OCI-LY7 (cell line): ENCODE measurements around the gene NOL4L. TPM values are rescaled to one million over a fixed set of nuclear protein-coding genes. Genes with fewer than 3 reads are reported as not detected.

Source experiments
- BruUV-seq: library from RNA; stranded (reverse); fragments of 400-500 nt; replicated peaks from 2 replicates; lab custom pipeline; 2021; lab: Mats Ljungman, UMichigan
- CTCF ChIA-PET: fragments of 300-600 bp; sonication (Branson Sonifier 250); formaldehyde crosslinking; loops from one replicate; lab custom pipeline; 2022; ENCODE audit warnings: antibody characterized with exemption; ENCODE audit not compliant: unreplicated experiment; lab: Charles Lee
- POLR2A ChIA-PET: fragments of 300-600 bp; sonication (Branson Sonifier 250); formaldehyde crosslinking; loops from one replicate; lab custom pipeline; 2022; ENCODE audit warnings: antibody characterized with exemption; lab: Charles Lee
- DNase-seq: peaks from one replicate; pipeline ENCODE4 v3.0.0-alpha.2; 2015; ENCODE audit warnings: low spot score
- H2AFZ ChIP-seq: fragments of 200-600 bp; sonication (generic), shearing (Covaris generic); 2 replicates; pipeline ENCODE4 v1.6.1; 2014; ENCODE audit warnings: mild to moderate bottlenecking, antibody characterized with exemption, low read length, moderate library complexity
- H3K27ac ChIP-seq: fragments of 200-600 bp; sonication (generic); 2 replicates; pipeline ENCODE4 v1.5.1; 2014; ENCODE audit warnings: mixed run types, low read depth, mild to moderate bottlenecking, moderate library complexity, low read length, inconsistent platforms; ENCODE audit not compliant: poor library complexity, severe bottlenecking
- H3K36me3 ChIP-seq: fragments of 200-600 bp; sonication (generic); 2 replicates; pipeline ENCODE4 v1.6.1; 2014; ENCODE audit warnings: mild to moderate bottlenecking, antibody characterized with exemption, low read length, moderate library complexity, mixed read lengths; ENCODE audit not compliant: insufficient read depth
- H3K4me1 ChIP-seq: fragments of 200-600 bp; sonication (generic); 2 replicates; pipeline ENCODE4 v1.5.1; 2014; ENCODE audit warnings: mild to moderate bottlenecking, low read length; ENCODE audit not compliant: insufficient read depth, poor library complexity, severe bottlenecking
- H3K4me2 ChIP-seq: fragments of 200-600 bp; sonication (generic); 2 replicates; pipeline ENCODE4 v1.6.1; 2014; ENCODE audit warnings: mild to moderate bottlenecking, low read length
- H3K4me3 ChIP-seq: fragments of 200-600 bp; sonication (generic); 2 replicates; pipeline ENCODE4 v1.5.1; 2014; ENCODE audit warnings: mild to moderate bottlenecking, low read depth, low read length; ENCODE audit not compliant: poor library complexity, severe bottlenecking
- H3K79me2 ChIP-seq: fragments of 200-600 bp; sonication (generic); 2 replicates; pipeline ENCODE4 v1.6.1; 2016; ENCODE audit warnings: low read depth, mild to moderate bottlenecking, low read length, moderate library complexity, mixed read lengths; ENCODE audit not compliant: insufficient read depth
- H3K9me2 ChIP-seq: fragments of 200-600 bp; sonication (generic); 2 replicates; pipeline ENCODE4 v1.6.1; 2016; ENCODE audit warnings: mild to moderate bottlenecking, low read length, mixed read lengths; ENCODE audit not compliant: insufficient read depth
- H3K9me3 ChIP-seq: fragments of 200-600 bp; sonication (generic); 2 replicates; pipeline ENCODE4 v1.6.1; 2014; ENCODE audit warnings: mild to moderate bottlenecking, mixed run types, low read length, mixed read lengths
- H4K20me1 ChIP-seq: fragments of 200-600 bp; sonication (generic); 2 replicates; pipeline ENCODE4 v1.6.1; 2014; ENCODE audit warnings: mild to moderate bottlenecking, antibody characterized with exemption, low read length, moderate library complexity, mixed read lengths; ENCODE audit not compliant: insufficient read depth
- EZH2phosphoT487 ChIP-seq: fragments of 200-600 bp; sonication (generic); IDR thresholded peaks from 2 replicates; pipeline ENCODE4 v1.6.1; 2018; ENCODE audit warnings: low read depth, borderline replicate concordance, mild to moderate bottlenecking, mixed run types, antibody characterized with exemption, low read length, moderate library complexity, mixed read lengths
- intact Hi-C: fragments of 100-400 bp; cut with micrococcal nuclease; formaldehyde crosslinking; loops from one replicate; pipeline ENCODE4 v1.10.0; 2022; ENCODE audit not compliant: unreplicated experiment
- total RNA-seq, 2 experiments: library from RNA; depleted of rRNA in 1 of 2; stranded (reverse); fragments of >200 nt in 1 of 2; shearing (Covaris generic) in 1 of 2; gene quantifications; 2 replicates each; pipeline ENCODE4 v1.2.3, GENCODE V29; 2014 to 2022
- TF ChIP-seq, protein P1 (sequence below): fragments of 200-600 bp; sonication (generic); conservative IDR thresholded peaks from 2 replicates; pipeline ENCODE4 v1.5.1; 2014; ENCODE audit warnings: mild to moderate bottlenecking, antibody characterized with exemption, low read length, moderate library complexity, mixed read lengths

Gene NOL4L
- total RNA-seq, 2 experiments from 2014 or later = 3.9 to 4.2 TPM

GRCh38 chr20:32576560-32576959, 8.6 kb downstream of the NOL4L start:
- Histone ChIP-seq H3K9me3 (no peaks in the 10 kb centered on the region), H2AFZ (no peak overlapping the region), H3K27ac (no peak overlapping the region), H3K79me2 (no peaks in the 10 kb centered on the region), H4K20me1 (no peaks in the 10 kb centered on the region), H3K4me3 (no peak overlapping the region), H3K4me1 (peaks cover 9% of the 10 kb centered on the region), H3K4me2 (no peak overlapping the region), H3K9me2 (no peaks in the 10 kb centered on the region), H3K36me3 (no peaks in the 10 kb centered on the region)
- CTCF ChIA-PET = no interaction called here
- POLR2A ChIA-PET = interaction anchor here (0.6 kb wide), 1 partner anchor 80 kb away, joined by 5 read pairs; no protein-coding TSS in a partner anchor
- BruUV-seq = no TSS peak
- no peak for DNase-seq
- TF ChIP-seq, protein P1, sequence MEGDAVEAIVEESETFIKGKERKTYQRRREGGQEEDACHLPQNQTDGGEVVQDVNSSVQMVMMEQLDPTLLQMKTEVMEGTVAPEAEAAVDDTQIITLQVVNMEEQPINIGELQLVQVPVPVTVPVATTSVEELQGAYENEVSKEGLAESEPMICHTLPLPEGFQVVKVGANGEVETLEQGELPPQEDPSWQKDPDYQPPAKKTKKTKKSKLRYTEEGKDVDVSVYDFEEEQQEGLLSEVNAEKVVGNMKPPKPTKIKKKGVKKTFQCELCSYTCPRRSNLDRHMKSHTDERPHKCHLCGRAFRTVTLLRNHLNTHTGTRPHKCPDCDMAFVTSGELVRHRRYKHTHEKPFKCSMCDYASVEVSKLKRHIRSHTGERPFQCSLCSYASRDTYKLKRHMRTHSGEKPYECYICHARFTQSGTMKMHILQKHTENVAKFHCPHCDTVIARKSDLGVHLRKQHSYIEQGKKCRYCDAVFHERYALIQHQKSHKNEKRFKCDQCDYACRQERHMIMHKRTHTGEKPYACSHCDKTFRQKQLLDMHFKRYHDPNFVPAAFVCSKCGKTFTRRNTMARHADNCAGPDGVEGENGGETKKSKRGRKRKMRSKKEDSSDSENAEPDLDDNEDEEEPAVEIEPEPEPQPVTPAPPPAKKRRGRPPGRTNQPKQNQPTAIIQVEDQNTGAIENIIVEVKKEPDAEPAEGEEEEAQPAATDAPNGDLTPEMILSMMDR = no peak
- no peak for TF ChIP-seq EZH2phosphoT487
- intact Hi-C loops = no loop called here

GRCh38 chr20:32575805-32576204, 9.3 kb downstream of the NOL4L start:
- Histone ChIP-seq H3K79me2 (no peaks in the 10 kb centered on the region), H3K4me3 (no peak overlapping the region), H3K27ac (no peak overlapping the region), H3K36me3 (no peaks in the 10 kb centered on the region), H3K4me2 (no peak overlapping the region), H4K20me1 (no peaks in the 10 kb centered on the region), H3K9me2 (no peaks in the 10 kb centered on the region), H2AFZ (no peak overlapping the region), H3K4me1 (peaks cover 1% of the 10 kb centered on the region), H3K9me3 (no peaks in the 10 kb centered on the region)
- DNase-seq = no peak
- ChIA-PET POLR2A (interaction anchor here (0.6 kb wide), 1 partner anchor 79 kb away, joined by 5 read pairs; no protein-coding TSS in a partner anchor), CTCF (no interaction called here)
- no TSS peak for BruUV-seq
- intact Hi-C loops = no loop called here
- TF ChIP-seq EZH2phosphoT487 = no peak
- TF ChIP-seq, protein P1 = no peak

GRCh38 chr20:32575227-32575581, 9.9 kb downstream of the NOL4L start:
- POLR2A ChIA-PET = no interaction called here
- Histone ChIP-seq H4K20me1 (no peaks in the 10 kb centered on the region), H3K4me2 (no peak overlapping the region), H3K9me3 (no peaks in the 10 kb centered on the region), H3K9me2 (no peaks in the 10 kb centered on the region), H2AFZ (no peak overlapping the region), H3K4me1 (no peaks in the 10 kb centered on the region), H3K27ac (no peak overlapping the region), H3K4me3 (no peak overlapping the region), H3K79me2 (no peaks in the 10 kb centered on the region), H3K36me3 (no peaks in the 10 kb centered on the region)
- TF ChIP-seq, protein P1 = no peak
- CTCF ChIA-PET = no interaction called here
- DNase-seq = no peak
- no TSS peak for BruUV-seq
- intact Hi-C loops = no loop called here
